ENCODE data around the gene KIAA1755.

Gene KIAA1755

DNA sequence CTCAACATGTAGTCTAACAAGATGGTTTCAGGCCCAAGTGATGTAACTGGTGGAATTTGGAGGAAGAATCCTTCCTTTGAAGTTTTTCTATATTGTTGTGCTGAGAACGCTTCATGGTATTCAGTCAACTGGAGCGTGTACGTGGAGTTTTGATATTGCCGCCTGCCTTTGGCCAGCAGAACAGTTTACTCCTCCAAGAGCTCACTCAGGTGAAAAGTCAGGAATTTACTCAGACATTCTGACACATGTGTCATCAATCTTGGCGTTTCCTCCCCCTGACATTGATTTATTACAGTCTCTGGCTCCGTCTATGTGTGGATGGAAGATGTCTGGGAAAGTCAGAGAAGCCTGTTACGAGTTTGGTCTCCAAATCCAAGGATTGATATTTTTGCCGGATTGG is 76.4 kb downstream of the KIAA1755 start:
- H2AFZ ChIP-seq (ENCODE audit: low read length): no peak overlapping the region
- H3K9ac ChIP-seq (ENCODE audit: low read depth, low read length, poor library complexity, severe bottlenecking): no peak overlapping the region
- H3K4me2 ChIP-seq (ENCODE audit: low read depth, low read length, poor library complexity, severe bottlenecking): no peak overlapping the region
- TF ChIP-seq EZH2phosphoT487 (IDR thresholded peaks at IDR 0.05; ENCODE audit: borderline replicate concordance): no peak
- TF ChIP-seq, protein P1, sequence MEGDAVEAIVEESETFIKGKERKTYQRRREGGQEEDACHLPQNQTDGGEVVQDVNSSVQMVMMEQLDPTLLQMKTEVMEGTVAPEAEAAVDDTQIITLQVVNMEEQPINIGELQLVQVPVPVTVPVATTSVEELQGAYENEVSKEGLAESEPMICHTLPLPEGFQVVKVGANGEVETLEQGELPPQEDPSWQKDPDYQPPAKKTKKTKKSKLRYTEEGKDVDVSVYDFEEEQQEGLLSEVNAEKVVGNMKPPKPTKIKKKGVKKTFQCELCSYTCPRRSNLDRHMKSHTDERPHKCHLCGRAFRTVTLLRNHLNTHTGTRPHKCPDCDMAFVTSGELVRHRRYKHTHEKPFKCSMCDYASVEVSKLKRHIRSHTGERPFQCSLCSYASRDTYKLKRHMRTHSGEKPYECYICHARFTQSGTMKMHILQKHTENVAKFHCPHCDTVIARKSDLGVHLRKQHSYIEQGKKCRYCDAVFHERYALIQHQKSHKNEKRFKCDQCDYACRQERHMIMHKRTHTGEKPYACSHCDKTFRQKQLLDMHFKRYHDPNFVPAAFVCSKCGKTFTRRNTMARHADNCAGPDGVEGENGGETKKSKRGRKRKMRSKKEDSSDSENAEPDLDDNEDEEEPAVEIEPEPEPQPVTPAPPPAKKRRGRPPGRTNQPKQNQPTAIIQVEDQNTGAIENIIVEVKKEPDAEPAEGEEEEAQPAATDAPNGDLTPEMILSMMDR (conservative IDR thresholded peaks at IDR 0.05; ENCODE audit: low read length): no peak
- H3K4me3 ChIP-seq (ENCODE audit: low read length, poor library complexity, severe bottlenecking): no peak overlapping the region
- H3F3A ChIP-seq (ENCODE audit: low read depth): no peaks in the 10 kb centered on the region
- no peaks in the 10 kb centered on the region for H3K79me2 ChIP-seq (ENCODE audit: insufficient read depth, low read length)
- no peaks in the 10 kb centered on the region for H3K36me3 ChIP-seq (ENCODE audit: insufficient read depth, low read length)
- no peaks in the 10 kb centered on the region for H3K4me1 ChIP-seq (ENCODE audit: insufficient read depth, low read length, poor library complexity, severe bottlenecking)
- no peaks in the 10 kb centered on the region for H3K27me3 ChIP-seq (ENCODE audit: insufficient read depth, low read length, poor library complexity, severe bottlenecking)
- H4K20me1 ChIP-seq (ENCODE audit: insufficient read depth, low read length, poor library complexity, severe bottlenecking): no peaks in the 10 kb centered on the region
- no peaks in the 10 kb centered on the region for H3K9me2 ChIP-seq (replicated peaks; ENCODE audit: low read depth, low read length)
- H3K9me3 ChIP-seq (ENCODE audit: insufficient read depth, low read depth, low read length): no peaks in the 10 kb centered on the region

DNA sequence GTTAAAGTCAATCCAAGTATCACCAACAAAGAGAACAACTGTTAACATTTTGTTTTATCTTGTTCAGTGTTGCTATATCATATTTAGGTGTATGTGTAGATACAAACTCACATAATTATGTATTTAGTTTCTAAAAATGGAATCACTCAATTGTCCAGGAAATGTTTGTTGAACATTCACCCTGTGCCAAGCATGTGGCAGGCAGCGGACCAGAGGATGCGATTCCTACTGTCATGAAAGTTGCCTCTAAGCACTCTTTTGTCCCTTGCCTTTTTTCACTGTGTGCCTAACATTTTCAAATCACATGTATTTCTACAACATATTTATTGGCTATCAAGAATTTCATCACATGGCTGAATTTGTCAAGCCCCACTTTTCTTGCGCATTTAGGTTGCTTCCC is 78.6 kb downstream of the KIAA1755 start:
- no peaks in the 10 kb centered on the region for H3K9me2 ChIP-seq (replicated peaks; ENCODE audit: low read depth, low read length)
- H3K9me3 ChIP-seq (ENCODE audit: insufficient read depth, low read depth, low read length): no peaks in the 10 kb centered on the region
- H3K9ac ChIP-seq (ENCODE audit: low read depth, low read length, poor library complexity, severe bottlenecking): no peak overlapping the region
- no peak overlapping the region for H3K4me3 ChIP-seq (ENCODE audit: low read length, poor library complexity, severe bottlenecking)
- H3F3A ChIP-seq (ENCODE audit: low read depth): no peaks in the 10 kb centered on the region
- H3K4me1 ChIP-seq (ENCODE audit: insufficient read depth, low read length, poor library complexity, severe bottlenecking): no peaks in the 10 kb centered on the region
- H3K79me2 ChIP-seq (ENCODE audit: insufficient read depth, low read length): no peaks in the 10 kb centered on the region
- H2AFZ ChIP-seq (ENCODE audit: low read length): no peak overlapping the region
- H3K27me3 ChIP-seq (ENCODE audit: insufficient read depth, low read length, poor library complexity, severe bottlenecking): no peaks in the 10 kb centered on the region
- TF ChIP-seq EZH2phosphoT487 (IDR thresholded peaks at IDR 0.05; ENCODE audit: borderline replicate concordance): no peak
- TF ChIP-seq, protein P1 (conservative IDR thresholded peaks at IDR 0.05; ENCODE audit: low read length): no peak
- no peaks in the 10 kb centered on the region for H4K20me1 ChIP-seq (ENCODE audit: insufficient read depth, low read length, poor library complexity, severe bottlenecking)
- H3K36me3 ChIP-seq (ENCODE audit: insufficient read depth, low read length): no peaks in the 10 kb centered on the region
- H3K4me2 ChIP-seq (ENCODE audit: low read depth, low read length, poor library complexity, severe bottlenecking): no peak overlapping the region

DNA sequence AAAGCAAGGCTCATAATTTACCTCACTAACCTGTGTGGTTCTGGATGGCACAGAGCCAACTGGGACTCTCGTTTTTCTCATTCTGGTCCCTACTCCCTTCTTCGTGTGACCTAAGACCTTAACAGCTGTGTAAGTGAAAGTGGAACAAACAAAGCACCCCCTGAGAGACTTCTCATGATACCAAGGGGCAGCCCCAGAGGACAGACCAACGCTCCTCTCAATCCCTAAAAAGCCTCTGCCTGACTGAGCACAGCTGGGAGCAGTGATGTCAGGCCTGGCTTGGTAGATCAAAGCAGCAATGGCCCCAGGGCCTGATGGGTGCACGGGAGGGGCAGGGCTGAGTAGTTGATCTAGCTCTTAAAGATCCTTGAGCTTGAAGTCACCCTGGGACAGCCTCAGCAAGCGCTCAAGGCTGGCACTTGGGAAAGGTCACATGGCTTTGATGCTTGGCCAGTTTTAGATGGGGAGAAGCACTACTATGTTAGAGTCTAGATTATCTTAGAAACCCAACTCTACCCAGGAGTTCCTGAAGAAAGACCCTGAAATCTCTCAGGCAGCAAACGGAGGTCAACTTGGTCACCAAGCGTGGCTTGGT is 79.2 kb downstream of the KIAA1755 start:
- Histone ChIP-seq H3K9ac (ENCODE audit: low read depth, low read length, poor library complexity, severe bottlenecking) (no peak overlapping the region), H3K4me2 (ENCODE audit: low read depth, low read length, poor library complexity, severe bottlenecking) (no peak overlapping the region), H3K27me3 (ENCODE audit: insufficient read depth, low read length, poor library complexity, severe bottlenecking) (no peaks in the 10 kb centered on the region), H2AFZ (ENCODE audit: low read length) (no peak overlapping the region), H3K36me3 (ENCODE audit: insufficient read depth, low read length) (no peaks in the 10 kb centered on the region), H3K4me1 (ENCODE audit: insufficient read depth, low read length, poor library complexity, severe bottlenecking) (no peaks in the 10 kb centered on the region), H3K79me2 (ENCODE audit: insufficient read depth, low read length) (no peaks in the 10 kb centered on the region), H3K9me3 (ENCODE audit: insufficient read depth, low read depth, low read length) (no peaks in the 10 kb centered on the region), H3K9me2 (replicated peaks; ENCODE audit: low read depth, low read length) (no peaks in the 10 kb centered on the region), H4K20me1 (ENCODE audit: insufficient read depth, low read length, poor library complexity, severe bottlenecking) (no peaks in the 10 kb centered on the region), H3K4me3 (ENCODE audit: low read length, poor library complexity, severe bottlenecking) (no peak overlapping the region), H3F3A (ENCODE audit: low read depth) (no peaks in the 10 kb centered on the region)
- TF ChIP-seq, protein P1 (conservative IDR thresholded peaks at IDR 0.05; ENCODE audit: low read length): no peak
- no peak for TF ChIP-seq EZH2phosphoT487 (IDR thresholded peaks at IDR 0.05; ENCODE audit: borderline replicate concordance)
